Endothelial cell of umbilical vein (primary cell): Measurements from ENCODE around the gene ANP32B. TPM values are rescaled to one million over a fixed set of nuclear protein-coding genes. Genes with fewer than 3 reads are reported as not detected.

ENCODE experiments used
- BruUV-seq: library from RNA; stranded (reverse); fragments of 400-500 nt; replicated peaks from 2 replicates; lab custom pipeline; 2021; lab: Mats Ljungman, UMichigan
- CTCF ChIA-PET: fragments of 300-600, 350-600 bp; sonication (Branson Sonifier 250); formaldehyde crosslinking; loops from one replicate; lab custom pipeline; 2021; ENCODE audit warnings: antibody characterized with exemption, inconsistent platforms; lab: Charles Lee
- POLR2A ChIA-PET: fragments of 300-600, 350-600 bp; sonication (Branson Sonifier 250); formaldehyde crosslinking; loops from one replicate; lab custom pipeline; 2021; ENCODE audit warnings: antibody characterized with exemption, inconsistent platforms; lab: Charles Lee
- DNase-seq: peaks from one replicate; pipeline ENCODE4 v3.0.0-alpha.2; 2011; ENCODE audit warnings: low read depth, low spot score
- FAIRE-seq: peaks from 2 replicates; lab custom pipeline; 2011; peaks lifted over from hg19 to GRCh38; lab: Jason Lieb, UNC
- H2AFZ ChIP-seq: 2 replicates; pipeline ENCODE4 v1.6.0; 2012; ENCODE audit warnings: low read depth, low read length, control low read depth, inconsistent platforms
- H3K27ac ChIP-seq: 2 replicates; pipeline ENCODE4 v1.5.1; 2011; ENCODE audit warnings: low read depth, mild to moderate bottlenecking, control low read depth, low read length, moderate library complexity; ENCODE audit not compliant: insufficient read depth
- H3K27me3 ChIP-seq, 2 experiments: 2 replicates each; pipeline versions ENCODE4 v1.6.0 to v1.6.1; 2011; ENCODE audit warnings: low read length in 2 of 2, mixed read lengths in 1 of 2; ENCODE audit not compliant: control insufficient read depth in 2 of 2, insufficient read depth in 2 of 2
- H3K36me3 ChIP-seq, 2 experiments: 2 replicates in 1 of 2; 3 replicates in 1 of 2; pipeline ENCODE4 v1.5.1; 2011; ENCODE audit warnings: low read length in 2 of 2, mild to moderate bottlenecking in 1 of 2, moderate library complexity in 1 of 2; ENCODE audit not compliant: control insufficient read depth in 2 of 2, insufficient read depth in 2 of 2; ENCODE audit errors: extremely low read depth in 1 of 2
- H3K4me1 ChIP-seq: 3 replicates; pipeline ENCODE4 v1.5.1; 2011; ENCODE audit warnings: mild to moderate bottlenecking, low read length; ENCODE audit not compliant: control insufficient read depth, insufficient read depth; ENCODE audit errors: extremely low read depth
- H3K4me2 ChIP-seq: 2 replicates; pipeline ENCODE4 v1.6.1; 2011; ENCODE audit warnings: low read length, control low read depth, mixed read lengths; ENCODE audit not compliant: insufficient read depth
- H3K4me3 ChIP-seq, 3 experiments: fragments of 200-600 bp in 1 of 3; sonication (generic), shearing (Covaris generic) in 1 of 3; replicated peaks in 1 of 3; 2 replicates each; pipeline ENCODE4 v1.5.1; 2011 to 2016; ENCODE audit warnings: control low read depth in 3 of 3, low read length in 3 of 3, mild to moderate bottlenecking in 2 of 3, inconsistent platforms in 1 of 3, low read depth in 1 of 3, moderate library complexity in 1 of 3; ENCODE audit not compliant: insufficient read depth in 1 of 3
- H3K79me2 ChIP-seq: 2 replicates; pipeline ENCODE4 v1.6.0; 2012; ENCODE audit warnings: low read length, inconsistent platforms; ENCODE audit not compliant: control insufficient read depth, insufficient read depth
- H3K9ac ChIP-seq: replicated peaks from 2 replicates; pipeline ENCODE3; 2011; ENCODE audit warnings: low read length, control low read depth; ENCODE audit not compliant: insufficient read depth; ENCODE audit errors: extremely low read depth
- H3K9me1 ChIP-seq: replicated peaks from 3 replicates; pipeline ENCODE4 v1.6.0; 2011; ENCODE audit warnings: mild to moderate bottlenecking, low read length; ENCODE audit not compliant: control insufficient read depth, insufficient read depth; ENCODE audit errors: extremely low read depth
- H3K9me3 ChIP-seq: replicated peaks from 2 replicates; pipeline ENCODE4 v1.5.1; 2012; ENCODE audit warnings: low read length, inconsistent platforms; ENCODE audit not compliant: control insufficient read depth, insufficient read depth
- H4K20me1 ChIP-seq: replicated peaks from 2 replicates; pipeline ENCODE3; 2011; ENCODE audit warnings: mild to moderate bottlenecking, low read length; ENCODE audit not compliant: control insufficient read depth, insufficient read depth; ENCODE audit errors: extremely low read depth
- CTCF ChIP-seq, 2 donors: IDR thresholded peaks; 1 replicate in 1 of 2; 2 replicates in 1 of 2; pipeline ENCODE4 v1.5.1; 2011; ENCODE audit warnings: low read length in 2 of 2, mild to moderate bottlenecking in 2 of 2, moderate library complexity in 2 of 2, control low read depth in 1 of 2, inconsistent platforms in 1 of 2, low read depth in 1 of 2; ENCODE audit not compliant: insufficient read depth in 1 of 2; ENCODE audit errors: extremely low read depth in 1 of 2
- EZH2 ChIP-seq: IDR thresholded peaks from 2 replicates; pipeline ENCODE4 v1.6.1; 2012; ENCODE audit warnings: borderline replicate concordance, low read depth, mild to moderate bottlenecking, moderate library complexity, low read length, inconsistent platforms; ENCODE audit not compliant: severe bottlenecking
- FOS ChIP-seq: IDR thresholded peaks from 2 replicates; pipeline ENCODE4 v1.6.1; 2011; ENCODE audit warnings: mild to moderate bottlenecking, low read length, moderate library complexity, borderline replicate concordance; ENCODE audit not compliant: insufficient read depth
- GATA2 ChIP-seq: IDR thresholded peaks from 2 replicates; pipeline ENCODE4 v1.7.0; 2011; ENCODE audit warnings: low read depth, mild to moderate bottlenecking, moderate library complexity, mixed read lengths, low read length; ENCODE audit not compliant: insufficient read length, insufficient read depth
- JUN ChIP-seq: IDR thresholded peaks from 2 replicates; pipeline ENCODE4 v1.6.1; 2011; ENCODE audit warnings: borderline replicate concordance, low read depth; ENCODE audit not compliant: insufficient read length, insufficient read depth
- MYC ChIP-seq: IDR thresholded peaks from one replicate; pipeline ENCODE4 v1.6.1; 2011; ENCODE audit warnings: mild to moderate bottlenecking, low read depth, low read length
- POLR2A ChIP-seq: IDR thresholded peaks from 2 replicates; pipeline ENCODE4 v1.6.1; 2012; ENCODE audit warnings: low read depth, mild to moderate bottlenecking, control low read depth, low read length
- POLR2AphosphoS5 ChIP-seq: IDR thresholded peaks from 2 replicates; pipeline ENCODE4 v1.6.1; 2012; ENCODE audit warnings: low read depth, mild to moderate bottlenecking, control low read depth, low read length, moderate library complexity; ENCODE audit not compliant: insufficient read depth
- dilution Hi-C: fragments of 300-500 bp; cut with MboI; formaldehyde crosslinking; loops from one replicate; pipeline ENCODE4 v1.15.0; 2019; ENCODE audit warnings: low sequenced_read_pairs; ENCODE audit not compliant: extremely low pct_ligation_motif_present
- intact Hi-C: fragments of 100-400 bp; cut with micrococcal nuclease; formaldehyde crosslinking; loops from one replicate; pipeline ENCODE4 v1.10.0; 2022
- polyA plus RNA-seq, 4 experiments: library from polyadenylated mRNA; depleted of rRNA in 3 of 4; stranded (reverse) in 3 of 4; unstranded in 1 of 4; fragments of >200 nt; gene quantifications; 2 replicates each; pipeline versions ENCODE4 v1.2.1 to v1.2.3, GENCODE V29; 2011 to 2012; ENCODE audit warnings: missing spikeins in 1 of 4
- total RNA-seq: library from RNA; stranded (reverse); gene quantifications from 2 replicates; pipeline ENCODE4 v1.2.3, GENCODE V29; 2021

Gene ANP32B
- total and polyA plus RNA-seq, 2 donors (not counting 3 experiments of a cell fraction or from before 2014, with no cell fraction given): 13.9 to 173 TPM

GRCh38 chr9:97964901-97965300 is 18.2 kb upstream of the ANP32B start:
- dilution Hi-C loops (no loop called here), intact Hi-C loops (no loop called here)
- Histone ChIP-seq H3K79me2 (no peaks in the 10 kb centered on the region), H3K27ac (no peak overlapping the region), H3K36me3 (no peaks in the 10 kb centered on the region), H3K27me3 (peaks cover 15 to 22% of the 10 kb centered on the region in 2 experiments), H3K9me1 (no peaks in the 10 kb centered on the region), H3K9ac (no peak overlapping the region), H3K4me2 (no peak overlapping the region), H2AFZ (no peak overlapping the region), H3K4me1 (no peaks in the 10 kb centered on the region), H4K20me1 (no peaks in the 10 kb centered on the region), H3K4me3 (no peak overlapping the region), H3K9me3 (no peaks in the 10 kb centered on the region)
- TF ChIP-seq JUN (no peak), FOS (no peak)
- no TSS peak for BruUV-seq
- ChIA-PET CTCF (interaction anchor here (1.0 kb wide), 1 partner anchor 10 kb away, joined by 3 read pairs; no protein-coding TSS in a partner anchor), POLR2A (no interaction called here)
- no peak for DNase-seq
- FAIRE-seq: no peak

- no TSS peak for BruUV-seq
- intact Hi-C loops: no loop called here
- H3K9me1 ChIP-seq: no peaks in the 10 kb centered on the region
- H3K4me1 ChIP-seq: no peaks in the 10 kb centered on the region
- H4K20me1 ChIP-seq: no peaks in the 10 kb centered on the region
- no peaks in the 10 kb centered on the region for H3K9me3 ChIP-seq
- H2AFZ ChIP-seq: no peak overlapping the region
- DNase-seq (no peak), FAIRE-seq (no peak)
- no peaks in the 10 kb centered on the region for H3K36me3 ChIP-seq
- POLR2A ChIA-PET: no interaction called here
- no peak overlapping the region for H3K4me3 ChIP-seq
- TF ChIP-seq EZH2 (no peak), CTCF (IDR thresholded peaks at IDR 0.05; ENCODE audit: extremely low read depth in 1 of 2, insufficient read depth in 1 of 2, low read depth in 1 of 2, low read length in 2 of 2) (no peak), POLR2AphosphoS5 (no peak), POLR2A (no peak), MYC (no peak), GATA2 (no peak), FOS (no peak)
- dilution Hi-C loops: no loop called here
- no peaks in the 10 kb centered on the region for H3K79me2 ChIP-seq
- no peak overlapping the region for H3K4me2 ChIP-seq
- H3K27me3 ChIP-seq: peaks cover 15 to 26% of the 10 kb centered on the region in 2 experiments
- CTCF ChIA-PET: interaction anchor here (1.0 kb wide), 1 partner anchor 68 kb away, joined by 3 read pairs; no protein-coding TSS in a partner anchor
- no peak overlapping the region for H3K9ac ChIP-seq
- H3K27ac ChIP-seq: no peak overlapping the region
Measured at GRCh38 chr9:97966493-97966892, 16.6 kb upstream of the ANP32B start.
